ENCODE results near the gene TNPO1.

DNA sequence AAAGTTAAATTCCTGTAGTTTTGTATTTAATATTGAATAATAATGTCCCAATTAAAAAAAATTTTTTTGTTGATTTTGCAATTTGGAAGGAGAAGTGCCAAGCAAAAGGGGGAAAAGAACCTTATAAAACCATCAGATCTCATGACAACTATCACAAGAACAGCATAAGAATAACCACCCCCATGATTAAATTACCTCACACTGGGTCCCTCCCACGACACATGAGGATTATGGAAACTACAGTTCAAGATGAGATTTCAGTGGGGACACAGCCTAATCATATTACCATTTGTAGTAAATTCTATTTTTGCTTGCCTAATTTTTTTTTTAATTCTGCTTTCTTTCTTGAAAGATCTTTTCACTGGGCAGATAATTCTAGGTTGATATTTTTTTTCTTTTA, 106.0 kb downstream of the TNPO1 start:
- TF ChIP-seq, protein P1, sequence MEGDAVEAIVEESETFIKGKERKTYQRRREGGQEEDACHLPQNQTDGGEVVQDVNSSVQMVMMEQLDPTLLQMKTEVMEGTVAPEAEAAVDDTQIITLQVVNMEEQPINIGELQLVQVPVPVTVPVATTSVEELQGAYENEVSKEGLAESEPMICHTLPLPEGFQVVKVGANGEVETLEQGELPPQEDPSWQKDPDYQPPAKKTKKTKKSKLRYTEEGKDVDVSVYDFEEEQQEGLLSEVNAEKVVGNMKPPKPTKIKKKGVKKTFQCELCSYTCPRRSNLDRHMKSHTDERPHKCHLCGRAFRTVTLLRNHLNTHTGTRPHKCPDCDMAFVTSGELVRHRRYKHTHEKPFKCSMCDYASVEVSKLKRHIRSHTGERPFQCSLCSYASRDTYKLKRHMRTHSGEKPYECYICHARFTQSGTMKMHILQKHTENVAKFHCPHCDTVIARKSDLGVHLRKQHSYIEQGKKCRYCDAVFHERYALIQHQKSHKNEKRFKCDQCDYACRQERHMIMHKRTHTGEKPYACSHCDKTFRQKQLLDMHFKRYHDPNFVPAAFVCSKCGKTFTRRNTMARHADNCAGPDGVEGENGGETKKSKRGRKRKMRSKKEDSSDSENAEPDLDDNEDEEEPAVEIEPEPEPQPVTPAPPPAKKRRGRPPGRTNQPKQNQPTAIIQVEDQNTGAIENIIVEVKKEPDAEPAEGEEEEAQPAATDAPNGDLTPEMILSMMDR (IDR thresholded peaks at IDR 0.05; ENCODE audit: low read length): no peak
- no peak for TF ChIP-seq EZH2 (IDR thresholded peaks at IDR 0.05; ENCODE audit: borderline replicate concordance, low read length)

Measured in OCI-LY1 (cell line).